Glutamatergic neuron (in vitro differentiated cells): ENCODE measurements around the gene FHIP1A. TPM values are rescaled to one million over a fixed set of nuclear protein-coding genes. Genes with fewer than 3 reads are reported as not detected.
"Not testable (repeated sequence)": the region's sequence is repeated elsewhere in the genome, so short reads cannot be mapped to it uniquely, and the experiment has no call there.

ENCODE experiments used
- DNase-seq: peaks from one replicate; pipeline ENCODE4 v3.0.0; 2022
- H3K27ac Mint-ChIP-seq: one replicate; pipeline ENCODE4 v1.8.0; 2020; ENCODE audit warnings: mild to moderate bottlenecking, mixed read lengths, inconsistent platforms; ENCODE audit not compliant: unreplicated experiment
- H3K27me3 Mint-ChIP-seq: one replicate; pipeline ENCODE4 v1.8.0; 2020; ENCODE audit warnings: mild to moderate bottlenecking, moderate library complexity, mixed read lengths, inconsistent platforms; ENCODE audit not compliant: unreplicated experiment
- H3K36me3 Mint-ChIP-seq: one replicate; pipeline ENCODE4 v1.8.0; 2020; ENCODE audit warnings: mild to moderate bottlenecking, mixed read lengths, inconsistent platforms; ENCODE audit not compliant: unreplicated experiment
- H3K4me1 Mint-ChIP-seq: one replicate; pipeline ENCODE4 v1.8.0; 2020; ENCODE audit warnings: mild to moderate bottlenecking, low read depth, mixed read lengths, inconsistent platforms; ENCODE audit not compliant: unreplicated experiment
- H3K4me3 Mint-ChIP-seq: one replicate; pipeline ENCODE4 v1.8.0; 2020; ENCODE audit warnings: mild to moderate bottlenecking, mixed read lengths, inconsistent platforms; ENCODE audit not compliant: unreplicated experiment
- H3K9me3 Mint-ChIP-seq: one replicate; pipeline ENCODE4 v1.8.0; 2020; ENCODE audit warnings: mild to moderate bottlenecking, moderate library complexity, mixed read lengths, inconsistent platforms; ENCODE audit not compliant: unreplicated experiment
- CTCF ChIP-seq: fragments of 200-600 bp; sonication (generic); IDR thresholded peaks from one replicate; pipeline ENCODE4 v1.5.0; 2021; ENCODE audit not compliant: partially characterized antibody, unreplicated experiment
- total RNA-seq: library from RNA; stranded (reverse); fragmentation: NEBNext Ultra II Directional; extraction: Animal tissue kit (Norgen Biotek cat#: 25700); gene quantifications from one replicate; pipeline ENCODE4 v1.2.1, GENCODE V29; 2021; ENCODE audit not compliant: unreplicated experiment

The FHIP1A gene
- total RNA-seq, 1 donor from 2014 or later: 2.4 TPM

- no peaks in the 10 kb centered on the region for H3K36me3 Mint-ChIP-seq
- H3K27me3 Mint-ChIP-seq: no peaks in the 10 kb centered on the region
- H3K27ac Mint-ChIP-seq: no peak overlapping the region
- no peaks in the 10 kb centered on the region for H3K4me1 Mint-ChIP-seq
- TF ChIP-seq CTCF: no peak
- DNase-seq: no peak
- H3K9me3 Mint-ChIP-seq: no peaks in the 10 kb centered on the region
- H3K4me3 Mint-ChIP-seq: no peak overlapping the region
These were observed 8.6 kb upstream of the FHIP1A start for GRCh38 chr4:151400343-151400742.

- TF ChIP-seq CTCF: no peak
- no peak for DNase-seq
- Mint-ChIP-seq H3K27ac (no peak overlapping the region), H3K4me1 (no peaks in the 10 kb centered on the region), H3K36me3 (no peaks in the 10 kb centered on the region), H3K9me3 (no peaks in the 10 kb centered on the region), H3K27me3 (no peaks in the 10 kb centered on the region), H3K4me3 (no peak overlapping the region)
These were observed 7.2 kb upstream of the FHIP1A start for GRCh38 chr4:151401739-151402138.

GRCh38 chr4:151402145-151402865 lies 6.7 kb upstream of the FHIP1A start:
- peaks cover 2% of the 10 kb centered on the region for H3K36me3 Mint-ChIP-seq
- no peaks in the 10 kb centered on the region for H3K4me1 Mint-ChIP-seq
- no peak overlapping the region for H3K4me3 Mint-ChIP-seq
- peaks cover under 1% of the 10 kb centered on the region for H3K27me3 Mint-ChIP-seq
- TF ChIP-seq CTCF: no peak
- DNase-seq: no peak
- H3K27ac Mint-ChIP-seq: no peak overlapping the region
- no peaks in the 10 kb centered on the region for H3K9me3 Mint-ChIP-seq

GRCh38 chr4:151403656-151404055 lies 5.3 kb upstream of the FHIP1A start:
- Mint-ChIP-seq H3K36me3 (peaks cover 6% of the 10 kb centered on the region), H3K27ac (no peak overlapping the region), H3K9me3 (no peaks in the 10 kb centered on the region), H3K4me3 (no peak overlapping the region), H3K27me3 (peaks cover 4% of the 10 kb centered on the region), H3K4me1 (no peaks in the 10 kb centered on the region)
- no peak for DNase-seq
- no peak for TF ChIP-seq CTCF

GRCh38 chr4:151404802-151405201 lies 4.2 kb upstream of the FHIP1A start:
- DNase-seq, H3K36me3 Mint-ChIP-seq, H3K27me3 Mint-ChIP-seq, H3K4me3 Mint-ChIP-seq, H3K9me3 Mint-ChIP-seq, H3K4me1 Mint-ChIP-seq, H3K27ac Mint-ChIP-seq: not testable (repeated sequence)
